Limb (tissue), 2 donors: ENCODE results near the gene TOMM7.

ENCODE experiments used
- DNase-seq, 2 donors: peaks; one replicate each; pipeline ENCODE4 v3.0.0-alpha.2; 2016; ENCODE audit errors: extremely low spot score in 2 of 2

TOMM7 gene

DNA sequence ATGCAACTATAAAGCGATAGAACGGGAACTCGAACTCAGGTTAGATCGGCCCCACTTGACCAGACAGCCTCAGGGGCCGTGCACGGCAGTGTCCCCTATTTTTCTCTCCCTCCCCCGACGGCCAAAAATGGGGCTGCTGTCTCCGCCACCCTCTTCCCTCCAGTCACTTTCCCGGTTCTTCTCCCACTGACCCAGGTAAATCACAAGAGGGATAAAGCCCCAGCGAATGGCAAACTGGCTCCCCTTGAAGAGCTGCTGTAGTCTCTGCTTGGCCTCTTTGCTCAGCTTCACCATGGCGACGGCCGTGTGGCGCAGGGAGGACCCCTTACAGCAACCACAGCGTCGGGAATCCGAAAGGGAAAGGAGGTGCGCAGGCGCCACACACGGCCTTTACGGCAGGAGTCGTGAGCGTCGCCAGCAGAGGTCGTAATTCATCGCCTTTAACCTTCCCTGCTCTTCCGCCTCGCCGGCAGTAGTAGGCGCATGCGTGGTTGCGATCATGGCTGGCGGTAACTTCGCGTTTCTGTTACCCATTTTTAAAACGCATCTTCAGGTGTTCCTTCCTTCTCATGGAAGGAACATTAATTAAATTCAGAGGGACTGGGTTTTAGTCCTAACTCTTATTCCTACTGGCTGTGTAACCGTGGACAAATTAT lies at the start of gene TOMM7:
TSS of gene TOMM7 (minus strand) at position 364 of the 656 bp plus-strand sequence. CDS start at position 294, 70 bp downstream.
- DNase-seq = peak; percentile 92 to 99

DNA sequence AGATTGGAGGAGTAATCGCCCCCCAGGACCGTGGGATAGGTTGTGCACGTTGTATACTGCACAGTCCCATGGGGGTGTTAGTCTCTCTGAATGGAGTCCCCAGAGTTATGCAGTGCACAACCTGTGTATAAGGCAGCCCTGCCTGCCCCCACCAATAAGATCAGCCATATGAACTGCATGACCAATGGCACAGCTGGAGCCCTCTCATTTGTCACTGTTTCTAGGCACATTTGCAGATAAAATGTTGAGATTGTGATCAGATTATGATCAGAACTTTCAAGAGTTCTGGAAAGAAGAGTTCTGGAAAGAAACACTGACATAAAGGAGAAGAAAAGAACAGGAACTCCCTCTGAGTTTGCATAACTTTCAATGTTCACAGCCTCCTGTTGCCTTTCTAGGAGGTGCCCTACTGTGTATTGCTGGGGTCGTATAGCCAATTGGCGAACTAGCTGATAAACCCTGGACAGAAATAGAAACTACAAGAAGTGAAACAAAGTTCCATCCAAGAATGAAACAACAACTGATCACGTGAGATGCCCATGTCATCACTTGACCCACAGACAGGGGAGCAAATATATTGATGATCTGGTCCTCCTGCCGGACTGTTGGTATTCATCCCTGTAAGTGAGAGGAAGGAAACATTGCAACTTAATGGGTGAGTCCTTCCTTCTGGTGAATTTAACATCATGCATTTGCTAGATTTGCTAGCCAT lies 49.6 kb upstream of the TOMM7 start:
- no peak for DNase-seq

DNA sequence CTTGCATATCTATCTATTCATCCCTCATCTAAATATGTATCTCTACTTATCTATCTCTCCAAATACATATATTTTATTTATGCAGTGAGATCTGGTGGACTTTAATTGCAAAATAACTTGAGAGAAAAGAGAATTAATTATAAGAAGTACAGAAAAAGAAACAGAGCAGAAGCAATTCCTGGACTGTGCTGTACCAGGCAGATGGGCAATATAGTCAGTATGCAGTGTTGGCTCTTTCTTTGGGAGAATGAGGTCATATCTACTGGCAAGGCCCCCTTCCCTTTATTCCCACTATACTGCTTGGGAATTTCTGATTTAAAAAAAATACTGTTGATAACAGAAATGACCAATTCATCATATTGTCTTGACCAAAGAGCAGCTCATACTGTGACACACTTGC lies 49.0 kb upstream of the TOMM7 start:
- DNase-seq = no peak

DNA sequence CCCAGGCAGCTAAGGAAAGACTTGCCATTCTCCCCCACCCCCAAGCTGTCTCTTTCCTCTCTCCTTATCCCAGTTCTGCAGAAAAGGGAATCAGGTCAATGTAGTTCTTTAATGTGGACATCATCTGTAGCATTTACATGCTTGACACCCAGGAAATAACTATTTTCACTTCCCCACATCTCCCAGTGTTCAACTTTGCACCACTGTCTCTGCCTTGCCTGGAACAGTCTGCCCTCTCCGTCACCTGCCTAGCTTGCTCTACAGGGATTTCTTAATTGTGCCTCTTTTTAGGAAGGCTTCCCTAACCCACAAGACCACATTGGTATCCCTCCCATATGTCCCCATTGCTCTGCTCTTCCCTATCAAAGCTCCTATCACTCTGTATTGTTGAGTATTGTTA lies 45.9 kb upstream of the TOMM7 start:
- DNase-seq = no peak

DNA sequence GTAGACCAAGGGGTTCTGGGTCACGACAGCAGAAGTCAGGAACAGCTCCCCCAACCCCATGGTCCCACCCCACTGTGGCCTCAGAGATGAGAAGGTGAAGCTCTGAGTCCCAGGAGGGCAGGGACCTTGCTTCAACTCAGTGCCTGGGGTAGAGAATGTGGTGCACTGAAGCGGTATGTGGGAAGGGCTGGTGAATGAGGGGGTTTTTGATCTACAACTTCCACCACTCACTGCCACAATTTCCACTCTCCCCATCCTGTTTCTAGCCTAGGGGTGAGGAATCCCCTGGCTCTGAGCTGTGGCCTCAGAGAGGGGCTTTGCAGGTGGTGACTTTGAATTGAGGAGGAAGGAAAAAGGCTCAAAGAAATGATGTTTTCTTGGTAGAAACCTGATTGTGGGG lies 44.9 kb upstream of the TOMM7 start:
- no peak for DNase-seq

DNA sequence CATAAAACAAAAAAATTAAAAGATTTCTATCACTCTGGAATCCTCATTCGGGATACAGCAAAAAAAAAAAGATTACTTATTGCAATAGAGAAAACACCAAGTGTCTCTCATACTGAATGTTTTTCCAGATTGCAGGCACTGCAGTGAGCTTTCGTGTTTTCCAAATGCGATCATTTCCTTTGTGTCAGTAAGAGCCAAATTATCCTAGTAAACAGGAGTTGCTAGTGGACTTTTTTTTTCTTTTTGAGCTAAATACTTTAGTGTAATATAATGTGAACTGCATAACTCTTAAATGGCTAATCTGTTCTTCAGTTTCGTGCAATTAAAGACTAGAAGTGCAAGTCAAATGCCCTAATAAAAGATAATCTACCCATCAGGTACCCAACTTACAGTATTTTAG lies 44.4 kb upstream of the TOMM7 start:
- DNase-seq = no peak

DNA sequence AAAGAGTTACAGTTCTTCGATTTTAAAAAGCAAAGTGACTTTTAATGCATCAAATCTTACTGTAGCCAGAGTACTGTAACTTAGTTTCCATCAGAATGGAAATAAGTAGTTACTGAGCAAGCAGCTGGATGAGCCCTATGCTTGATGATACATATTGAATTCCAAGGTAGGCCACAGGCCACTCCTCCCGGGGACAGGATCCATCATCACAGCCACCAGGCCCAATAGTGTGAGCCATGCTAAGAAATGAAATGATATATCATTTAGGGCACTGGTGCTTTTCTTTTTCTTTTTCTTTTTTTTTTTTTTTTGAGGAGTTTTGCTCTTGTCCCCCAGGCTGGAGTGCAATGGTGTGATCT lies 42.9 kb upstream of the TOMM7 start:
- DNase-seq = no peak

DNA sequence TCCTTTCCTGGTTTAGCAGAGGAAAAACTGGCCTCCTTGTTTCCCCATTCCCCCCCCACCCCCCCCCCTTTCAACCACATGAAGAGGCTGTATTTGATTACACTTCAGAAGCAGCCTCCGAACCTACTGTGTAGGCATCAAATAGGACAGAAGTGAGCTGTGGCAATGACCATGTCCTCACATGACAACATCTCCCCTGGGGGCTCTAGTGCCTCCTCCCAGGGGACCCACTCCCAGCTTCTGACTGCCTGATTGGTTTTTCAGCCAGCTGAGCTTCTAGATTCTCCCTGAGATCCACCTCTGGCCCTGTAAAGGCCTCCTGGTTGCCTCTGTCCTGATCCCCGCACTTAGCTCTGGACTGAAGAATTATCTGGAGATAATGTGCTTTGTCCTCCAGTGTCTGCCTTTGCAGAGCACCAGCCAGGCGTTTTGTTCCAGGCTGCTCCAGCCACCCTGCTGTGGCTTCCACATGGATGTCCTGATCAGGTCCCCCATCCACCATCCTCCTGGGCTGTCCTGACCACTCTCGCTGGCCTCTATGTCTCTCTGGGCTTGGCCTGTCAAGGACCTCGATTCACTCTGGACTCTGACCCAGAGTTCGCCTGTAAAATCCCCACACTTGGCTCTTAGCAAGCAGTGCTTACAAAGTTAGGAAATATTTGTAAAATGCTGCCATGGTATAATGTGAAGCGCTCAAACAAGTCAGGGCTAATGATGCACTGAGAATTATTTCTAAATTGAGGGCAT lies 42.4 kb upstream of the TOMM7 start:
- no peak for DNase-seq

DNA sequence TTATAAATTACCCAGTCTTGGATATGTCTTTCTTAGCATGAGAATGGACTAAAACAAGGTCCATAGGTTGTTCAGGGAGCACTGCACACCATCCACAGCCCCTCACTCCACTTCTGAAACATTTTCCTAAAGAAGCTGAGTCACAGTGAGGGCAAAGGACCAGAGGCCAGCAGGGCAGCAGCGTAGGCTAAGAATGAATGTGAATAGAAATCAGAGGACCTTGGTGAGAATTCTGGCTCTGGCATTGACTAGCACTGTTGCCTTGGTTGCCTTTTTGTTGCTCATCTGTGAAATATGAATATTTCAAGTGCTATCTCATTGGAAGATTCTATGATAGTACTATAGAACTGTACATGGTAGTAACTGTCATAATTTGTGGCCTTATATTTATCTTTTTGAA lies 41.7 kb upstream of the TOMM7 start:
- DNase-seq = no peak

DNA sequence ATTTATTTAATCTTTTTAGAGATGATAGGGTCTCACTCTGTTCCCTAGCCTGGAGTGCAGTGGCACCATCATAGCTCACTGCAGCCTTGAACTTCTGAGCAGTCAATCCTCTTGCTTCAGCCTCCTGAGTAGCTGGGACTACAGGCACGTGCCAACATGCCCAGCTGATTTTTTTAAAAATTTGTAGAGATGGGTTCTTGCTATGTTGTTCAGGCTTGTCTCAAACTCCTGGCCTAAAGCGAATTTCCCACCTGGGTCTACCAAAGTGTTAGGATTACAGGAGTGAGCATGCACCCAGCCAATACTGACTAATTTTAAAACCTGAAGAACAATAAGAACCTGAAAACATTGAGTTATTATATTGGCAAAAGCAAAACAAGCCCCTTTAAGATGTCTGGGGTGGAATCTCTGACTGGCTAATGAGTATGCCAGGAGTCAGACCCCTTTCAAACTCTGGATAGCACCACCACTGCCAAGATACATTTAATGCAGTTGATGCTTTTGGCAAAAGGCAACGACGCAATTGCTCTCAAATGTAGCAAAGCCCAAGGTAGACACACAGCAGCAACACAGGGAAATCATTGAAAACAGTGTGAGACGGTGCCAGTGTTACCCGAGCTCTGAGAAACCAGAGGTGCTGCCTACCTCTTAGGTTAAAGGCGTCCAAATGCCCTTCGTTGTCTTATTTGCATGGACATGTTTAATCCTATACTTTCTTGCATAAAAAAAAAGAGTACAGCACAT lies 40.7 kb upstream of the TOMM7 start:
- DNase-seq = no peak

DNA sequence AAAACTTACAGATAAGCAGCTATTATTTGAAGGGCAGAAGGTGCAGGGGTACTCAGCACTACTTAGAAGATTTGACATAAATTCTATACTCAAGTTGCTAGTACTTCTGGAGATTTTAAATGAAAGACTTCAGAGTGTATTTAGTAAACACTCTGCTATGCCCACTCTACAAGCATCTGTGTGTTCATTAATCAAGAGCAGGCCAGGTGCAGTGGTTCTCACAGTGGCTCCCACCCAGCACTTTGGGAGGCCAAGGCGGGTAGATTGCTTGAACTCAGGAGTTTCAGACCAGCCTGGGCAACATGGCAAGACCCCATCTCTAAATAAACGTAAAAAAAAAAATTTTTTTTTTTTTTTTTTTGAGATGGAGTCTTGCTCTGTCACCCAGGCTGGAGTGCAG lies 38.9 kb upstream of the TOMM7 start:
- no peak for DNase-seq

DNA sequence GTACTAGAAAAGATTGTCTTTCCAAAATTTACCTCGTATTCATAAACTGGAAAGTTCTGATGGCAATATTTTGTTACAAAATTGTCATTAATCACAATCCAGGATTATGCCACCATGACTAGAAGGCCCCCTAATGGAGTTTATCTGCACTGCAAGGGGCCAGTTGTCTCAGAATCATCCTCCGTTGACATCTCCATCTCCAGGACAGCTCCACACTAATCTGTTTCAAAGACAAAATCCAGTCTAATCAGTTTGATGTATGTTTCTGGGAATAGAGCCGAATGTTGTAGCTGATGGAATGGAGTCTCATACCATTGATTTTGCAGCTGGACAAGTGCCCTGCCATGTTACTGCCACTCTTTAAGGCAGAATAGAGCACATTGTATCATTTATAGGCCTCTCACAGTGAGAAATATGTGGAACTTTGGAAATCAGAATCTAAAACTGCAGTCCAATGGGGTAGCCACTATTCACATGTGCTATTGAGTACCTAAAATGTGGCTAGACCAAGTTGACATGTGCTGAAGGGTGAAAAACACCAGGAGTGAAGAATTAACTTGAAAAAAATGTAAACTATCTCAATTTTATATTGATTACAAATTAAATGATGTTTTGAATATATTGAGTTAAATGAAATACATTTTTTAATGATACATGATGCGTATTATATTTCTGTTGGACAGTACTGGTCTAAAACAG lies 38.3 kb upstream of the TOMM7 start:
- DNase-seq = no peak

DNA sequence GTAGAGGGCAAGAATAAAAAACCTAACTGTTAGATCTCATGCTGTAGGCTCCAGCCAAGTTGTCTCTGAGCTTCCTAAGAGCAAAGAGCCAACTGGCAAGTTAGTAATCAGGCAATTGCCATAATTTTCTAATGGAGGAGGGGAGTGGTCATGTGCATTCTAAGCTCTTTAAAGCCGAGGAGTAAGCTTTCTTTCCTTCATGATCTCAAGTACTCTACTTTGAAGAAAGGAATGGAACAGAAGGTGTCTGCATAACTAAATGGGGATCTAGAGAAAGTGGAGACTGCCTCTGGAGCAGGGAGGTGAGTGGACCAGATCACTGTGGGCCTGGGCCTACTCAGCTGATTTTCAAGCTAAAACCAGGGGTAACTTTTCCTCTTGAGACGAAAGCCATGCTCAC lies 37.7 kb upstream of the TOMM7 start:
- no peak for DNase-seq

DNA sequence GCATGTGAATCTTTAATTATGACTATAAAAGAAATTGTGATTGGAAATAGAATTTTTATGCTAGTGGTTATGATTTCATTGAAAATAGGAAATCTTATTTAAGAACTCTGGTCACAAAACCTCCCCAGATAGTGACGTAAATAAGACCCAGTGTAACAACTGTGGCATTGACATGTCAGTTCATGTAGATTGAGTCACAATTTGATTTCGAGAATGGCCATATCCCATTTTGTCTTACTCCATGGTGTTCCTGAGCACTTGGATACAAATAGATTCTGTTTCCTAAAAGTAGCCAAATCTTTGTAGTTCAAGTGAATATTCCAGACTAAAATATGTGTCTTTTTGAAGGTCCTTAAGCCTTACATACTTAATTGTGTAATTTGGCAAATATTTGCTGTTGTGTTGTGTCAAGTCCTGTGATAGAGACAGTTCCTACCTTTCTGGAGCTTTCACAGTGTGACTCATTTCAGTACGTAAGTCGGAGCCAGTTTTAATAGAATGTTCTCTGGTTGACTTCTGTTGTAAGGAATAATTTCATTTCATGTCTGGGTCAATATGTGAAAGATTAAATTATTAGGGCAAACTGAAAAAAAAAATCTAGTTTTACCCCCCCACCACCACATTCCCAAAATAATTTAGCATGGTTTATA lies 37.1 kb upstream of the TOMM7 start:
- no peak for DNase-seq

DNA sequence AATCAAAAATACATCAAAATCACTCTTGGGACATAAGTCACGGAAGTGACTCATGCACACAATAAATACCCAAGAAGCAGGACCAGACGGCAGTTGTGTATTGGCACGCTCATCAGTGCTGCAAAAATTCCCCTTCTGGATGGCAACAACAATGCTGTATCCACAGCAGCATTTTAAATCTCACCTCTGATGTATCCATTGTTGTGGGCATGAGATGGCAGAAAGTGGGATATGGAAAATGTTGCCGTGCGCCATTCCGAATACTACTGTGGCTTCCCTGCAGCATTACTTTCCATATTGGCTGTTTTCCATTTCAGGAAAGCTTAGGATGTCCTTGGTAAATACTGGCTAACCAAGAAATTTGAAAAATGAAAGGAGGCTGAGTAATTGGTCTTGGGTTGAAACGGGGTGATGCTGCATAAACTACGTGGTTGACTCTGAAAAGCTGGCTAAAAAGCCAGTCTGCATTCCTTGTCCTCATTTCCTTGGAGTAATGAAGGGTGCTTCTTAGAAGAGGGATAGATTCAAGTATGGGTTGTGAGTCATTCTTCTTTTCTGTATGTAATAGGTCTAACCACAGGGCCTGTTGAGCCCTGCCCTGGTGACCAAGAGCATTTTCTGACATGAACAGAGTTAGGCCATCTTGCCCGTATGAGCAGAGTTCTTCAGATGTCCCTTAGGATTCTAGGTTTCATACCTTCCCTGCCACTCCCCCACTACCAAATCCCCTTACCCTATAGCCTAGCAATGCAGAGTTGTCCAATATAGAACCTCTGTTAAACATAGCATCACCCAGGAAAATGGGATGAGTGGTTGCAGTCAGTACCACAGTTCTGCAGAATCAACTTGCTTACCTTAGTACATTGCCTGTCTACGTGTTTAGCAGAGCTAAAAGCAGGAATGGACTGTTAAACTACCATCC lies 36.3 kb upstream of the TOMM7 start:
- no peak for DNase-seq

DNA sequence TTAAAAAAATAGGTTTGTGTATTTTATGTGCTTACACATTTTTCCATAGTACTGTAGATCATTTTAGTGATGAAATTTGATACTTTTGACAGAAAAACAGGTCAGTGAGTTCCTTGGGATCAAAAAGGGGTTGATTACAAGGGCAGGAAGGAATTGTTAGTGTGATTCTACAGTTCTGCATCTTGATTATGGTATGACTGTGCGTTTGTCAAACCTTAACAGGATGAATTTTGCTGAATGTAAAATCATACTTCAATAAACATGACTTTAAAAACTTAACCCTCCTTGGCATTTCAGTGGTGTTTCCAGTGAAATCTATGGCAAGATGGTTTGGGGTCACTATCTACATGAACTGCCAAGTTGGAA lies 35.6 kb upstream of the TOMM7 start:
- no peak for DNase-seq

DNA sequence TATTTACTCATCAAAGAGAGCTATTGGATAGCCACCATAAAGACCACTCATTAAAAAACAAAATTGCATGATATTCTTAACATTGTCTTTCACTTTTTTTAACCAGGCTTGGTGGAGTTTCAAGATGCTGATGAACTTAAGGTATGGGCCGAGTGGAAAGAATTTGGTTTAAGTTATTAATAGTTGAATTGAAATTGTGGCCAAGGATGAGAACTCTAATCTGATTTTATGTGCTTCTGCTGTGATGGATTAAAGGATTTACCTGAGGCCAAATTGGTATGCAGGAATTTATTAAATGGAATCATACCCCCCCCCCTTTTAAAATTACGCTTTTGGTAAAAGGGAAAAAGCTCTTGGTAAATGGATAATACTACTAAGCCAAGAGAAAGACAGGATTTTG lies 33.8 kb upstream of the TOMM7 start:
- DNase-seq = no peak

DNA sequence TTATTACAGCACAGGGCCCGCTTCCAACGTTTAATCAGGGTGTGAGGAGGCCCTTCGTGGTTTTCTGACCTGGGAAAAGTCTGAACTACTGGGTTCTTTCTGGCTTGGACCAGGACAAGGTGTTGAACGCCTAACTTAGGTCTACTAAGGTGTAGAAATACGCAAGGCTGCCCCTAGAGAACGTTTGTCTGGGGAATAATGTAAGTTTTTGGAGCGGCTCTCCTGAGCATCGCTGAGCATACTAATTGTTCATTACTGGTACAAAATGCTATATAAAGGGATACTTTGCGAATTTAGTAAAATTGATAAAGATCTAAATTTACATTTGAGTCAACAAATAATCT lies 32.4 kb upstream of the TOMM7 start:
- no peak for DNase-seq

DNA sequence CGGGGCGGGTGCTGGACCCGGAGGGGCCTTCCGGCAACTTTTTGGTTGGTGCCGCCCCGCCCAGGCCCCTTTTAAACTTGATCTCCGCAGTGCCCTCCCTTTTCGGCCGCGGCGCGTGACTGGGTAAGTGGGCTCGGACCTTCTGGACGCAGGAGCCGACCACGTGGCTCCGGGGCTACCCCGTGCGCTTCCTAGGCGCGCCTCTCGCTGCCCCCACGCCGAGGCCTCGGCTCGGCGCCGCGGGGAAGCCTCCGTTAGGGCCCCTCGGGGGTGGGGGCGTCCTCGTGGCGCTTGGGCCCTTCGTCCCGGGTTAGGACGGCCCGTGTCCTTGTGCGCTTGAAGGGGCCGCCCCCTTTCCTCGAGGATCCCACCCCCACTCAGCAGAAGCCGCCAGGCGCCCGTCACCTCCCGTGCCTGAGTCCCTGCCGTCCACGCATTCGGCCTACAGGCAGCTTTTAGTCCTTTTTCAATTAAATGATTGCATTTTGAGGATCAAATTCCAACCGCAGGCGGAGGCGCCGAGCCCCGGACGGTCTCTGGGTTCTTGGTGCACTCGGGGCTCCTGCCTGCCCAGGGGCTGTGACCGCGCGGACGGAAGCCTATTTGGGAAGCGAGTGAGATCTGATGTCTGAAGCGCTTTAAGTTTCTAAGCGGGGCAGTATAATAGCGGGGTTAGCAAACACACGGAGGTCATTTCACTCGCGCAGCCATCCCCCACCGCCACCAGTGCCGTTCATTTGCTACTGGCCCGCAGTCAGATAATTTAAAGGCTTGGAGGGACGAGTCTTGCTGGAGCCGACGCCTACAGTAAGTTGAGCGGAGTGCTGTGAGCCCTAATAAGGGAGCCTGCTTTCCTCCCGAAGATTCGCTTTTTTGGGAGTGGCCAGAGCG lies 31.8 kb upstream of the TOMM7 start:
- peak; percentile 83 to 84 for DNase-seq
